Activated CD4-positive, alpha-beta T cell treated with anti-CD3 and anti-CD28 coated beads, Interleukin-2, Interleukin-6, amounts not matched to agents 100 ng/mL and 50 ng/mL, durations not matched to agents 16 hours and 8 hours (primary cell): ENCODE data around the gene DHX34.
"Not testable (repeated sequence)": the region's sequence is repeated elsewhere in the genome, so short reads cannot be mapped to it uniquely, and the experiment has no call there.

Source experiments
- DNase-seq: peaks from one replicate; pipeline ENCODE4 v3.0.0-alpha.2; 2020

Gene DHX34

DNA sequence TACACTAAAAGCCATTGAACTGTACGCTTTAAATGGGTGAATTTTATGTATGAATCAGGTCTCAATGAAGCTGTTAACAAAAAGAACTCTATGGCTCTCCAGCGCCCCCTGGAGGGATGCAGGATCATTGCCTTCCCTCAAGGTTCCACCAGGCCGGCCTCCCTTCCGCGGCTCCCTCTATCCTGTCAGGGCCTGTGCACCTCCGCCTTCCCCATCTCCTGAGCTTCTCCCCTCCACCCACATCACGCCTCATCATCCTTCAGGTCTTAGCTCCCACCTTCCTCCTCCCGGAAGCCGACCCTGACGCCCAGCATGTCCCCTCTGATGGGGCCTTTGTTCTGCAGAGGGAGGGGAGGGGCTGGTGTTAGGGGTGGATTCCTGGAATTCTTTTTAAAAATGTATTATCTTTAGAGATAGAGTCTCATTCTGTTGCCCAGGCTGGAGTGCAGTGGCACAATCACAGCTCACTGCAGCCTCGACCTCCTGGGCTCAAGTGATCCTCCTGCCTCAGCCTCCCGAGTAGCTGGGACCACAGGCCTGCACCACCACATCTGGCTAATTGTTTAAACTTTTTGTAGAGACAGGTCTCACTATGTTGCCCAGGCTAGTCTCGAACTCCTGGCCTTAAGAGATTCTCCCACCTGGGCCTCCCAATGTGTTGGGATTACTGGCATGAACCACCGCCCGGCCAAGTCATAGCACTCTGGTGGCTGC is 42.6 kb downstream of the DHX34 start:
- DNase-seq = peak; percentile 86

DNA sequence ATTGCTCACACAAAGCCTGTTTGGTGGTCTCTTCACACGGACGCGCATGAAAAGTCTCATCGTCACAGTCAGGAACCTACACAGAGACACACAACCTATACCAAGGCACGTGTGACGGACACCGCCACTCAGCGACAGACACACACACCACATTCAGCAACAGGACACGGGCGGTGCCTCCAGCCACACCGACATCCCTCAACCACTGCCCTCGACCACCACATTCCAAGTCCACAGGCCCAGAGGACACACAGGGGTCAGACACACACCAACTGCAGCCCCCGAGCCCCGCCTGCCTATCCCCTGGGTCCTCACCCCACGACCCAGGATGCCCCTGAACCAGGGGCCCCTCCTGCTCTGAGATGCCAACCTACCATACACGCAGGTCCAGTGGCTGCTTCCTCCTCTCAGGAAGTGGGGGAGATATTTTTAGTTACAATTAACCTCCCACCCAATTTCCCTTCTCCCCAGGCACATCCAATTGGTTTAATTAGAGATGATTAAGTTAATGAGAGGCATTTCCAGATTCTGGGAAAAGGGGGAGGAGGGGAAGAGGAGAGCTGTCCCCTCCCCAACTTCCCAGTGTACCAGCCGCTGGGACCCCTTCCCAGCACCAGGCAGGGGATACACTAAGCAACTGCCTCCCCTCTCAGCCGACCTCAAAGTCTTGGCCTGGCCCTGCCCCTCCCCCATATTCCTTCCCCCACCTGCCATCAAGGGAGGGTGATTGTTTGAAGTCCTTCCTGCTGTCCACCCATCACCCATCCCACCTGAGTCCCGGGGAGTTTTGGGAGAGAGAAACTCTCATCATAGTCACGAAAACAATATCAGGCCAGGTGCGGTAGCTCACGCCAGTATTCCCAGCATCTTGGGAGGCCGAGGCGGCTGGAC is 49.8 kb downstream of the DHX34 start:
- DNase-seq = no peak

DNA sequence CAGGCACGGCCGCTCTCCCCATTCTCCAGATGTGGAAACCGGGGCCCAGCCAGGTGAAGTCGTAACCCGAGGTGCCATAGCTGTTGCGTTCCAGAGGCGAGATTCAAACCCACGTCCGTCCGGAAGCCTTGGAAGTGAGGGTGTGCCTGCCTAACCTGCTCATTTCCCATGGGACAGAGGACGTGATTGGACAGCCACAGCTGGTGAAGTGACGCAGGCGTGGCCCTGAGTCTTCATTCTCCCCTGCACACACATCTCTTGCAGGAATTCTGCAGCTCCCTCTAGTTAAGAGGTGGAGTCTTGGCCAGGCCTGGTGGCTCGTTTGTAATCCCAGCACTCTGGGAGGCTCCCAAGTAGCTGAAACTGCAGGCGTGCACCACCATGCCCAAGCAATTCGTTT is 53.4 kb downstream of the DHX34 start:
- no peak for DNase-seq

DNA sequence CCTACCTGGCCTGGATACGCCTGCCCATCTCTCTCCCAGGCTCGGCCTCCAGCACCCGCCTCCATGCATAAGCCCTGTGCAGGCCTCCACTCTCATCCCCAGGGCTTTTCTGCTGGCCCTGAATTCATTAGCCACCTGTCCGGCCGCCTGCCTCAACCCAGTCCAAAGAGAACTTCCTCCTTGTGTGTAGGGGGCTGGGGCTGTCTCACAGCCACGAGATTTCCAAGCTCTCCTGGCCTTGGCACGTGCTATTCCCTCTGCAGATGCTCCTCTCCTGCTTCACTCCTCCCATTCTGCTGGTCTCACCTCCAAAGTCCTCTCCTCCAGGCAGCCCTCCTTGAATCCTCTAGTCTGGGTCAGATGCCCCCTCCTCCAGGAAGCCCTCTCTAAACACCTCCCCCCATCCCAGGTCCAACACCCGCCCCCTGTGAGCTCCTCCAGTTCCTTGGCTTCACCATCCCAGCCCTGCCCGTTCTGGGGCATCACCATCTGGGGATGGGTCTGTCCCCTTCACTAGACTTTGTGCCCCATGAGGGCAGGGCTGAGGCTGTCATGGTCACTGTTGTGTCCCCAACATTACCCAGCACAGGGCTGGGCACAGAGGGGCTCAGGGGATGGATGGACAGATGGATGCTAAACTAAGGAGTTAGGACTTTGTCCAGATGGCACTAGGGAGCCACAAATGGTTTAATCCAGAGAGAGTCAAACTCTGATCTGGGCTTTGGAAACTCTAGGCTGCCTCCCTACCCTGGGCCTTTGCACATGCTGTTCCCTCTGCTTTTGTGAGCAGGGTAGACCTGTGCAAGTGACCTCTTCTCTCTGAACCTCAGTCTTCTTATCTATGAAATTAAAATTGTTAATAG is 55.5 kb downstream of the DHX34 start:
- no peak for DNase-seq

DNA sequence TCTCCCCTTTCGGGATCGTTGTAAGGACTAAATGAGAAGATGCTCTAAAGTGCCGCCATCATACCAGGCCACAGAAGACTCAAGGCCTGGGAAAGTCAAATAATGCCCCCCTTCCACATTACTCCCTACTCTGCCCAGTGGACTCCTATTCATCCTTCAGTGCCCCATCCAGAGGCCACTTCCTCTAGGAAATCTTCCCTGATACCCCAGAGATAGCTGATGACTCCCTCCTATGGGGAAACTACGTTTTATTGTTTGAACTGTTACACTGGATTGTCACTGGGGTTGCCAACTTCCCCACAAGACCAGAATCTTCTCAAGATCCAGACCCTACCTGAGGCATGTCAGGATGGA is 56.1 kb downstream of the DHX34 start:
- DNase-seq = no peak

DNA sequence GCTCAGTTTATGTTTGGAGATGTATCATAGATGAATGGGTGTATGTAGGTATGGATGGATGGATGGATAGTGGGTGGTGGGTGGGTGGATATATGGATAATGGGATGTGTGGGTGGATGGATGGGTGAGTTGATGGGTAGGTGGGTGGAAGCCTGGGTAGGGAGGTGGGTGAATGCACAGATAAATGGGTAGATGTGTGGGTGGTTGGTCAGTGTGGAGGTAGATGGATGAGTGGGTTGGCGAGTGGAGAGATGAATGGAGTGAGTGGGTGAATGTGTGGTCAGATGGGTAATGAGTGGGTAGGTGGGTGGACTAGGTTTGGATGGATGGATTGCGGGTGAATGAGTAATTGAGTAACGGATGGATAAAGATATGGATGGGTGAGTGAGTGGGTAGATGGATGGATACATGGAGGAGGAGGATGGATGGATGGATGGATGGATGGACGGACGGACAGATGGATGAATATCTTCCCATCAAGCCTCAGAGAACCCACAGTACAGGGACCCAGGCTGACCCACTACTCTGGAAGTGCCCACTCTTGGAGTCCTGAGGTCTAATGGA is 56.8 kb downstream of the DHX34 start:
- no peak for DNase-seq

DNA sequence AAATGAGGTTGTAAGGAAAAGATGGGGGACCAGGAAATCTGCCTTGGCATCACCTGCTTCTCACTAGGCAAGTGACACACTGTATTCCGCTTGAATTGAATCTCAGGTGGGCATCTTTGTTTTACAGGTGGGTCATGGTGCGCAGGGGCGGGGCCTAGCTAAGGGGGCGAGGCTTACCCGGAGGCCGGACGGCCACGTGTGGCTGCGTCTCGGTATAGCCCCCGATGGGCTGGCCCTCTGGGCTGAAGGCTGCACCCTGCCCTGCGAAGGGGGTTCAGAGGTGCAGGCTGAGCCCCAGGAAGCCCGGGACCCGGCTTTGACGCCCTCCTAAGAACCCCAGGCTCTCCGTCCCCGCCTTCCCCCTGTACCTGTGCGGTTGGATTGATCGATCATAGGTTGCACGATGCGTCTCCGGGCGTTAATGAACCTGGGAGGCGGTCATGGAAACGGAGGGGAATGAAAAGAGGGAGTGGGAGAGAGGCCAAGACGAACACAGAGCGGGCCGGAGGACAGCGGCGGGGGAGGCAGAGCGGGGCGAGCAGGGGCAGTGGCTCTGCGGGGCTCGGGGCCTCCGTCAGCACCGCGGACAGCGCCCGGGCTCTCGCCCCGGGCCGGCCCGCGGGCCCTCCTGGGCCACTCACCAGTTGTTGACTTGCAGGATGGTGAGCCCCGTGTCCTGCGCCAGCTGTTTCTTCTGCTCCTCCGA is 57.7 kb downstream of the DHX34 start:
- no peak for DNase-seq

DNA sequence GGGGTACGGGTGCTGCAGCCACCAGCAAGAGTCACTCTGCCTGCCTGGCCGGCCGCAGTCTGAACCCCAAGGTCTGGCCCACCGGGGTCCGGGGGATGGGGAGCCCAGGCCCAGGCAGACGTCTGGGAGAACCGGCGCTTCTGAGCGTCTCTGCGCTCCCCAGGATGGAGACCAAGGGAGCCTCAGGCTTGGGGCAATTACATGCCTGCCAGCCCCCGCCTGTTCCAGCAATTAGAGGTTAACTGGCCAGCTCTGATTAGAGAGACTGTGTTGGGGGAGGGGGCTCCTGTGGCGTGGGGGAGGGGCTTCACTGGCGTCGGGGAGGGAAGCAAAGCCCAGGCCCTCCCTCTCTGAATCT is 58.3 kb downstream of the DHX34 start:
- DNase-seq = no peak

DNA sequence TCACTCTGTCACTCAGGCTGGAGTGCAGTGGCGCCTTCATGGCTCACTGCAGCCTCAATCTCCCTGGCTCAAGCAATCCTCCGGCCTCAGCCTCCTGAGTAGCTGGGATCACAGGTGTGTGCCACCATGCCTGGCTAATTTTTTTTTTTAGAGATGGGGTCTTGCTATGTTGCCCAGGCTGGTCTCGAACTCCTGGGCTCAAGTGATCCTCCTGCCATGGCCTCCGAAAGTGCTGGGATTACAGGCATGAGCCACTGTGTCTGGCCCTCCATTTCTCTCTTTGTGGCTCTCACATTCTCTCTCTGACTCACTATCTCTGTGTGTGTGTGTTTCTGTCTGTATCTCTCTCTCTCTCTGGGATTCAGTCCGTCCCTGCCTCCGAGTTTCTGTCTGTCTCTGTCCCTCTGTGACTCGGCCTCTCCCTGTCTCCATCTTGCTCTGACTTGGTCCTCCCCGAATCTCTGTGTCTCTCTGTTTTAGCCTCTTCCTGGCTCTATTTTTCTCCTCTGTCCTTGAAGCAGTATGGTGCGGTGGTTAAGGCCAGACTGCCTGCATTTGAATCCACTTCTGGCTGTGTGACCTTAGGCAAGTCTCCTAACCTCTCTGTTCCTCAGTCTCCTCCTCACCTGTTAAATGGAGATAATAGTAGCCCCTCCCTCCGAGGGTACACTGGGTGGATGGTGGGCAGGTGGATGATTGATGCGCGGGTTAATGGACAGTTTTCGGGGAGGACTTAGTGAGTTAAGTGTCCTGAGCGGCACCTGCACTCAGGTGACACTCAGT is 59.2 kb downstream of the DHX34 start:
- DNase-seq = no peak

DNA sequence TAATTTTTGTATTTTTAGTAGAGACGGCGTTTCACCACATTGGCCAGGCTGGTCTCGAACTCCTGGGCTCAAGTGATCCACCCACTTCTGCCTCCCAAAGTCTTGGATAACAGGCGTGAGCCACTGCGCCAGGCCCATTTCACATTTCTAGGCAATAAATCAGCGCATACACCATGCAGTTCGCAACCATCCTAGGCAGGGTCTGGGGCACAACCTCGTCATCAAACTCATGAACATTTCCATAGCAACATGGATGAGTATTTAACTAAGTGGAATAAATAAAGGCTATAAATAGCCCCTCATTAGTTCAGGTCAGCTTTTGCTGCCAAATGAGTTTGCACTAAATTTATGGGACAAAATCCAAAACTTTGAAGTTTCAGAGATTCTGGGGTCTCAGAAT is 62.0 kb downstream of the DHX34 start:
- DNase-seq = no peak

DNA sequence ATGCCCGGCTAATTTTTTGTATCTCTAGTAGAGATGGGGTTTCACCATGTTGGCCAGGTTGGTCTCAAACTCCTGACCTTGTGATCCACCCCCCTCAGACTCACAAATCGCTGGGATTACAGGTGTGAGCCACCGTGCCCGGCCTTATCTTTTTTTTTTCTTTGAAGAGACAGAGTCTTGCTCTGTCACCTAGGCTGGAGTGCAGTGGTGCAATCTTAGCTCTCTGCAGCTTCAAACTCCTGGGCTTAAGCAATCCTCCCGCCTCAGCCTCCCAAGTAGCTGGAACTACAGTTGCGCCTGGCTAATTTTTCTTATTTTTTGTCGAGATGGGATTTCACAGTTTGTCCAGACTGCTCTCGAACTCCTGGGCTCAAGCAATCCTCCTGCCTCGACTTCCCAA is 62.6 kb downstream of the DHX34 start:
- DNase-seq = not testable (repeated sequence)

DNA sequence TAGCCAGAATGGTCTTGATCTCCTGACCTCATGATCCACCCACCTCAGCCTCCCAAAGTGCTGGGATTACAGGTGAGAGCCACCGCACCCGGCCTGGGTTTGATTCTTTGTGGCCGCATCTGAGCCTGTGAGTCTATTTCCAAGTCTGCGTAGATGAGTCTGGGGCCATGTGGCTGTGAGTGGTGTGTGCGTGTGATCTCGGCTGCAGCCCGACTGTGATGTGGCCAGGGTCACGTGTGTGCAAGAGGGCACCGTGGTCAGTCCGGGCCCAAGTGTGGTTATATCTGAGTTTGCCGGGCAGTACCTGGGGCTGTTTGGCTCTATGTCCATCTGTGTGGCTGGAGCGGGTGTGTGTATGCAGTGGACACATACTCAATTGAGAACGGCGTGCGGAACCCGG is 64.8 kb downstream of the DHX34 start:
- DNase-seq = no peak

DNA sequence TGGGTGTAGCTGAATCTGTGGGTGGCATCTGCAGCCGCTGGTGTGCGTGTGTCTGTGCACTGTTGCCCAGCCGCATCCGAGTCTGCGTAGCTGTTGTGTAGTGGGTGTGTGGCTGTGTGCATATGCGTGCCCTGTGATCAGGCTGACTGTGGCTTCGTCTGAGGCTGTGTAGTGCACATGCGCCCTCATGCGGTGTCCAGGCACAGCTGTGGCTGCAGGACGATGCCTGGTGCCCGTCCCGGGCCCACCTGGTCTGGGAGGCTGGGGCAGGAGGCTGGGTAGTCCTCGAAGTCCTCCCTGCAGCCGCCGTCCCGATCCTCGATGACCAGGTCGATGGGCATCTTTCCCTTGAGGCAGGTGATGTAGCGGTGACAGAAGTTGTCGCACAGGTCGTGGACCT is 65.4 kb downstream of the DHX34 start:
- DNase-seq = no peak

DNA sequence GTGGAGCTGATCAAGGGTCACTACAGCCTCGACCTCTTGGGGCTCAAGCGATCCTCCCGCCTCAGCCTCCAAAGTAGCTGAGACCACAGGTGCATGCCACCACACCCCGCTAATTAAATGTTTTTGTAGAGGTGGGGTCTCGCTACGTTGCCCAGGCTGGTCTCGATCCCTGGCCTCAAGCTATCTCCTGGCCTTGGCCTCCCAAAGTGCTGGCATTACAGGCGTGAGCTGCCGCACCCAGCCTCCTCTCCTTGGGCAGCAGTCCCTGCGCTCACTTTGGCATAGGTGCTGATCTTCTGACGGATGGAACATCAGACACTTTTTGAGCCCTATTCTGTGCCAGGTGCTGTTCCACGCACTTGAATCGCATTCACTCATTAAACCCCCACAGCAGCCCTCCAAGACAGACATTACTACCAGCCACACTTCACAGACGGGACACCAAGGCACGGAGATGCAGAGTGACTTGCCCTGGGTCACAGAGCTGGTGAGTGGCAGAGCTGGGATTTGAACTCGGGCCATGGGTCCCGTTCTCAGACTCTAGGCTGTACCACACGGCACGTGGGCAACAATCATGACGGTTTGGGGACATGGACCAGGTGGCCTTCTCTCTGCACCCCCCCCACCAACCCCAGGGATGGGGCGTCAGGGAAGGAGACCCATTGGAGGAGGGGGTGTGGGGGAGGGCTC is 67.0 kb downstream of the DHX34 start:
- no peak for DNase-seq

DNA sequence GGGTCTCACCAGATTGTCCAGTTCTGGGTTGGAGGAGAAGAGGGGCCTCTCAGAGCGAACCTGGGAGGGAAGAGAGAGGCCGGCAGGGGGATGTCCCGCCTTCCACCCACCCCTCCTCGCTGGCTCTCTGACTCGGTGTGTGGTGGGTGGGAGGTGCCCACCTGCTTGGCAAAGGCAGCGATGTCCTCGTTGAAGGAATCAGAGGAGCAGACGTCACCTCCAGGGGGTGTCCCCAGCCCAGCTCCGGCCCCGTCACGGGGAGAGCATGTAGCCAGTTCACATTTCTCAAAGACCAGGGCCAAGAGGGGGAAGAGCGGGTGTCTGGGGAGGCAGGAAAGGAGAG is 67.5 kb downstream of the DHX34 start:
- DNase-seq = no peak

DNA sequence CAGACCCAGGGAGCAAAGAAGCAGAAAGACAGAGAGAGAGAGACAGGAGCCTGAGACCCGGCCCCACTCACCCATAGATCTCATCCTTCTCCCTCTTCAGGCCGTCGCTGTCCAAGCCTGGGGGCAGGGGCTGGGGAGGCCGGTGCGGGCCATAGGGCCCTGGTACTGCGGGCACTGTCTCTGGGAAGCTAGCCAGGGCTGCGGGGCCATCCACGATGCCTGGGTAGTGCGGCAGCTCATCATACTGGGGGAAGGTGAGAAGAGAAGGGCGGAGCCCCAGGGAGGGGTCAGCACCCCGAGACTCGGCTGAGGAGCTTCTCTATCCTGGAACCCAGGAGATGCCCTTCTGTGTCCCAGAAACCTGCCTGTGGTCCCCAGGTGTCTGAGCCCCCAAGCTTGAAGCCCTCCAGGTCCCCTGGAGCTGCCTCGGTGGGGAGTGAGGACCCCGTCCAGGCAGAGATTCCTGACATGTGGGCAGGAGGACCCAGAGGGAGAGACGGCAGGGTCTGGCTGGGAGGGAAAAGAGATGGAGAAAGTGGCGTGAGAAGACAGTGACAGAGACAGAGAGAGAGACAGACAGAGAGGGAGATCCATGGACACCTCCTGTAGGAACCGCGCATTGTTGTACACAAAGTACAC is 68.1 kb downstream of the DHX34 start:
- DNase-seq = no peak

DNA sequence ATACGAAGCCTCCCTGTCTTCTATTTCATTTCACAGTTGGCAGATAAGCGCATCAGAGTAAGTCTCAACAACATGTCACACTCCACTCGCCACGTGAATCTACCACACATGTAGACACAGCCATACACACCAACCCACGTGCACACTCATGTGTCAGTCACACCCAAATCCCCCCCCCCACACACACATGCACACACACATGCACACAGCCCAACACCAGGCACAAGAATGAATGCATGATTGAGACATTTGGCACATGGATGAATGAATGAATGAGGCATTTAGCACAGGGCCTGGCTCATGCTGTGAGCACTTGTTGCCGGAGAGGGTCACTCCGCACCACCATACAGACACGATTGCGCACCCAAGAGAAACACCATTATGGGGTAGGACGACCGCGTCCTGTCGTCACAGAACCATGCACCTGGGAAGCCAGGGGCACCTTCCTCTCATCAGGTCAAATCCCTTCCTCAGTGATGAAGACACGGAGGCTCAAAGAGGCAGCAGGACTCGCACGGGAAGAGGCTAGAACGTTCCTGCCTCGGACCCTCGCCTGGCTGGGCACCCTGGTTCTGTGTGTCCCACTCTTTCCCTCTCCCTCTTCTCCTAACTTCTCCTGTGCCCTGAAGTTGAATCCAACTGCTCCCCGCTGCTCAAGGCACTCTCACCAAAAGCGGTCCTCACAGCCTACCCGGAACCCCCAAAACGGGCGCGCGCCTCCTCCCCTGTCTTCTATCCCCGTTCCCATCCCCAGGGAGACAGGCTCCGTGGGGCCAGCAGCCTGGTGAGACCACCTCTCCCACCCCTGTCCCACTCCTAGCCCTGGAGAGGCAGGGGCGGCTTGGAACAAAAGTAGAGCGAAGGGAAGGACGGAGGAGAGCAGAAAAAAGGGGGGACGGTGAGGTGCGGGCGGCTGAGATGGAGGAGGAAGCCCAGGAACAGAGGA is 68.9 kb downstream of the DHX34 start:
- DNase-seq = no peak

DNA sequence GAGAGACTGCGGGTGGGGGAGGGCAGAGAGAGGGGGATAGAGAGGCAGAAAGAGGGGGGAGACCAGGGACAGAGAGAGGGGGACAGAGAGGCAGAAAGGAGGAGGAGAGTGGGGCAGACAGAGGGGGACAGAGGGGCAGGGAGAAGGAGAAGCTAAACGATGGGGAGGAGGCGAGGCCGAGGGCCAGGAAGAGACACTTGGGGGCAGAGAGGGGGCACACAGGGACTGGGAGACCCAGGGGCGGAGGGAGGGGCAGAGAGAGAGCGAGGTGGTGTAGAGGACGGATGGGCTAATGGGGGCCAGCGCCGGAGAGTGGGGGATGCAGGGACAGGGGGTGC is 69.5 kb downstream of the DHX34 start:
- DNase-seq = no peak

DNA sequence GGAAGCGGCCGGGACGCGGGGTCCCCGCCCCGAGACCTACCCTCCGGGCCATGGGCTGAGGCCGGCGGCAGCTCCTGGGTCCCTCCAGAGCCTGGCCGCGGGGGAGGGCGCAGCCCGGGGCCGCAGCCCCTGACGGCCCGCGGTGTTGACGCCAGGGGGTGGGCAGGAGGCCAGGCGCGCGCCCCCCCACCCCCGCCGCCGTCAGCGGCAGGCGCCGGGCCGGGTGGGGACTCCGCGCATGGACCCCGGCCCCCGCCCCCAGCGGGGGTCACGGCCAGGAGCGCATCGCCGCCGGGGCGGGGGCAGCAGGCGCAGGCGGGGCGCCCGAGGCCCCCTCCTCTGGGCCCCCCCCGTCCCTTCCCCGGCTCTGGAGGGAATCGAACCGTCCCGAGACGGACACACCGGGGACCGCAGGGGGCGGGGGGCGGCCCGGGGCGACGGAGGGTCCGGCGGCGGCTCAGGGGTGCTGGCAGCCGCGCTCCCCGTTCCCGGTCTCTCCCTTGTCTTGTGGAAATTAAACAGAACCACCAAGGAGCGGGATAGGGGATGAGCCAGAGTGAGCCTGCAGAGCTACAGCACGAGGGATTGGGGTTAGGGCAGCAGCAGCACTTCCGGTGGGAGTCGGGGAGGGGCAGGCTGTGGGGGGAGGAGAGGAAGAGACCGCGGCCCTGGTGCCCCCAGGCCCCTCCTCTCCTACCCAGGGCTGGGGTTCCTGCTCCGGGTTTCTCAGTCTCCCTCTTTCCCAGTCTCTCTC is 70.1 kb downstream of the DHX34 start, which contains the start of gene MEIS3:
Gene MEIS3, minus strand, starts transcription at position 498 of the 754 bp plus-strand sequence. Its CDS starts 446 bp downstream, at position 52.
- DNase-seq = no peak
